ENCODE results near the gene TP53I13.

TP53I13 gene

GRCh38 chr17:29617125-29617480 lies 48.6 kb downstream of the TP53I13 start:
- DNase-seq: peak; percentile 72

DNA sequence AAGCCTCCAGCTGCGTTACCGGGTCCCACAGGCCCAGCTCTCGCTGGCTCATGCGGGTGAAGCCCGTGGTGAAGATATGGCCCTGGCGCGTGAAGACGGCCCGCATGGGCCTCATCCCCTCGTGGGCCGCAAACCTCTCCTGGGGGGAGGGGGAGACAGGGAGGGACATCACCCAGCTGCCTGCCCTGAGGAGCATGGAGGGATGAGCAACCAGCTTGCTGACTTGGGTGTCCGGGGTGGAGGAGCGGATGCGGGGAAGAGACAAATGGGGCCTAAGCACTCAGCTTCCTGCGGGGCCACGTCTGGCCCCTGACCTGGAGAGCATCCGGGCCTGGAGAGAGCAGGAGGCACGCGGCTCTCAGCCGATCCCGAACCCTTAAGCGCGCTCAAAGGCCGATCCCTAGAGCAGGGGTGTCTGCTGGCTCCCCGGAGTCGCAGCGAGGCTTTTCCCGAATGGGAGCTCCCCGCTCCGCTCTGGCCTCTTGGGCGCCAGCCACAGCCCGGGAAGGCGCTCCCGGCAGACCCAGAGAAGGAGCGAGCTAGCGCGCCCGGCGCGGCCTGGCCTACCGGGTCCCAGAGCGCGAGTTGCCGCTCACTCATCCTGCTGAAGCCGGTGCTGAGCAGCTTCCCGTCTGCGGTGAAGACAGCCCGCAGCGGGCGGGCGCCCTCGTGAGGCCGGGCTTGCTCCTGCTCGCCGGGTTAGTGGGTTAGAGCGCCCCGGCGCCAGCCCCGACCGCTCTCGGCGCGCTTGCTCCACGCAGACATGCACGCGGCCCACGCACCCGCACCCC lies 49.2 kb downstream of the TP53I13 start:
- DNase-seq: peak; percentile 32

- DNase-seq: no peak
These were observed 50.0 kb downstream of the TP53I13 start for GRCh38 chr17:29618272-29619065.

DNA sequence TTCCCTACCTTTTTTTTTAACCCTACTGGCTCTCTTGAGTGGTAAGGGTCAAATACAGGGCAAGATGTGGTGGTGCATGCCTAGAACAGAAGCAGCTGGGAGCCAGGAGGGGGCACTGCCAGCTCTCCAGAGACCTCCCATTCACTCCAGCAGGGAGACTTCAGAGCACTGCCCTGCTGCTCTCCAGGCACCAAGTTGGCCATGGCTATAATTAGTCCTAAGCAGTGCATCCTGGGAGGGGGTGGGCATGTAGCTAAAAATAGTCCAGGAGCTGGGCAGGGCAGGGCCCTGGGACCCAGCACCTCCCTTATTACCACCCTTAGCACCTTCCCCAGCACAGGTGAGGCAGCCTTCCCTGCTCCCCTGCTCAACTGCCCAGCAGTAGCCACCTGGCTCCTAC lies 50.8 kb downstream of the TP53I13 start:
- no peak for DNase-seq

GRCh38 chr17:29620271-29620670 lies 51.8 kb downstream of the TP53I13 start:
- no peak for DNase-seq

- no peak for DNase-seq
These were observed 52.4 kb downstream of the TP53I13 start for GRCh38 chr17:29620779-29621500.

GRCh38 chr17:29621751-29622194 lies 53.3 kb downstream of the TP53I13 start:
- DNase-seq: no peak

Measured in NCI-H1092 treated with DMSO at 0.1 percent for 48 hours (cell line).